Uterus (tissue), 4 donors: ENCODE data around the gene C11orf52. TPM values are rescaled to one million over a fixed set of nuclear protein-coding genes. Genes with fewer than 3 reads are reported as not detected.

ENCODE experiments used
- DNase-seq, 2 donors: peaks; one replicate each; pipeline ENCODE4 v3.0.0-alpha.2; 2019 to 2020
- H3K27ac ChIP-seq, 2 donors: fragments of 200-600 bp; sonication (generic); 1 replicate in 1 of 2; 2 replicates in 1 of 2; pipeline ENCODE4 v1.5.1; 2016 to 2018
- H3K27me3 ChIP-seq, 2 donors: fragments of 200-600 bp; sonication (generic); one replicate each; pipeline ENCODE4 v1.5.1; 2018 to 2019; ENCODE audit warnings: control low read depth in 1 of 2
- H3K36me3 ChIP-seq, 2 donors: fragments of 200-600 bp; sonication (generic); one replicate each; pipeline ENCODE4 v1.5.1; 2019; ENCODE audit warnings: control low read depth in 1 of 2
- H3K4me1 ChIP-seq, 2 donors: fragments of 200-600 bp; sonication (generic); one replicate each; pipeline ENCODE4 v1.5.1; 2018 to 2019; ENCODE audit warnings: control low read depth in 1 of 2
- H3K4me3 ChIP-seq, 2 donors: fragments of 200-600 bp; sonication (generic); 1 replicate in 1 of 2; 2 replicates in 1 of 2; pipeline ENCODE4 v1.5.1; 2018 to 2019; ENCODE audit warnings: mild to moderate bottlenecking in 1 of 2
- H3K9me3 ChIP-seq, 2 donors: fragments of 200-600 bp; sonication (generic); one replicate each; pipeline ENCODE4 v1.5.1; 2019; ENCODE audit warnings: control low read depth in 1 of 2
- POLR2A ChIP-seq, 2 donors: fragments of 450-650 bp; IDR thresholded peaks; one replicate each; pipeline ENCODE4 v1.6.1; 2016; ENCODE audit warnings: antibody characterized with exemption in 2 of 2, mild to moderate bottlenecking in 1 of 2, moderate library complexity in 1 of 2
- intact Hi-C: fragments of 100-400 bp; cut with DNase I; formaldehyde crosslinking; loops from one replicate; pipeline ENCODE4 v1.15.1; 2023; ENCODE audit warnings: low total_unique reads
- total RNA-seq, 4 donors: library from RNA; depleted of rRNA in 3 of 4; stranded (reverse); fragments of >200 nt in 3 of 4; gene quantifications; one replicate each; pipeline versions ENCODE4 v1.1.0 to v1.2.4, GENCODE V29; 2014 to 2023
- TF ChIP-seq, protein P1 (sequence below), 4 experiments: fragments of 200-600 bp in 2 of 4; fragments of 450-650 bp in 2 of 4; sonication (generic) in 2 of 4; IDR thresholded peaks; one replicate each; pipeline ENCODE4 v1.5.1; 2016 to 2019; ENCODE audit warnings: antibody characterized with exemption in 4 of 4, mild to moderate bottlenecking in 2 of 4, moderate library complexity in 1 of 4
- donor health status: DM: yes; HTN: yes; CAD: no.

The C11orf52 gene
- total RNA-seq, 4 donors from 2014 or later: 1.6 to 2.4 TPM; not detected in 2

GRCh38 chr11:111909378-111909777, 9.3 kb upstream of the C11orf52 start:
- intact Hi-C loops: no loop called here
- TF ChIP-seq, protein P1, sequence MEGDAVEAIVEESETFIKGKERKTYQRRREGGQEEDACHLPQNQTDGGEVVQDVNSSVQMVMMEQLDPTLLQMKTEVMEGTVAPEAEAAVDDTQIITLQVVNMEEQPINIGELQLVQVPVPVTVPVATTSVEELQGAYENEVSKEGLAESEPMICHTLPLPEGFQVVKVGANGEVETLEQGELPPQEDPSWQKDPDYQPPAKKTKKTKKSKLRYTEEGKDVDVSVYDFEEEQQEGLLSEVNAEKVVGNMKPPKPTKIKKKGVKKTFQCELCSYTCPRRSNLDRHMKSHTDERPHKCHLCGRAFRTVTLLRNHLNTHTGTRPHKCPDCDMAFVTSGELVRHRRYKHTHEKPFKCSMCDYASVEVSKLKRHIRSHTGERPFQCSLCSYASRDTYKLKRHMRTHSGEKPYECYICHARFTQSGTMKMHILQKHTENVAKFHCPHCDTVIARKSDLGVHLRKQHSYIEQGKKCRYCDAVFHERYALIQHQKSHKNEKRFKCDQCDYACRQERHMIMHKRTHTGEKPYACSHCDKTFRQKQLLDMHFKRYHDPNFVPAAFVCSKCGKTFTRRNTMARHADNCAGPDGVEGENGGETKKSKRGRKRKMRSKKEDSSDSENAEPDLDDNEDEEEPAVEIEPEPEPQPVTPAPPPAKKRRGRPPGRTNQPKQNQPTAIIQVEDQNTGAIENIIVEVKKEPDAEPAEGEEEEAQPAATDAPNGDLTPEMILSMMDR (IDR thresholded peaks at IDR 0.05): no peak
- no peak for TF ChIP-seq POLR2A (IDR thresholded peaks at IDR 0.05)
- Histone ChIP-seq H3K27ac (peak overlapping the region; percentile 93 to 98), H3K36me3 (no peaks in the 10 kb centered on the region), H3K4me3 (no peak overlapping the region), H3K27me3 (no peaks in the 10 kb centered on the region), H3K4me1 (no peaks in the 10 kb centered on the region), H3K9me3 (no peaks in the 10 kb centered on the region)
- no peak for DNase-seq

- peak overlapping the region; percentile 93 to 98 for H3K27ac ChIP-seq
- intact Hi-C loops: no loop called here
- DNase-seq: no peak
- H3K4me1 ChIP-seq: no peaks in the 10 kb centered on the region
- TF ChIP-seq POLR2A (IDR thresholded peaks at IDR 0.05): no peak
- TF ChIP-seq, protein P1 (IDR thresholded peaks at IDR 0.05): no peak
- H3K9me3 ChIP-seq: no peaks in the 10 kb centered on the region
- peak overlapping the region; percentile 45 to 54 for H3K4me3 ChIP-seq
- no peaks in the 10 kb centered on the region for H3K36me3 ChIP-seq
- H3K27me3 ChIP-seq: no peaks in the 10 kb centered on the region
Measured at GRCh38 chr11:111910676-111911562, 7.8 kb upstream of the C11orf52 start.

GRCh38 chr11:111911563-111912401, 6.9 kb upstream of the C11orf52 start, which contains the start of gene CRYAB:
Gene CRYAB, minus strand, starts transcription at chr11:111911770. Its CDS starts 46 bp downstream, at chr11:111911724.
- no peaks in the 10 kb centered on the region for H3K4me1 ChIP-seq

DNA sequence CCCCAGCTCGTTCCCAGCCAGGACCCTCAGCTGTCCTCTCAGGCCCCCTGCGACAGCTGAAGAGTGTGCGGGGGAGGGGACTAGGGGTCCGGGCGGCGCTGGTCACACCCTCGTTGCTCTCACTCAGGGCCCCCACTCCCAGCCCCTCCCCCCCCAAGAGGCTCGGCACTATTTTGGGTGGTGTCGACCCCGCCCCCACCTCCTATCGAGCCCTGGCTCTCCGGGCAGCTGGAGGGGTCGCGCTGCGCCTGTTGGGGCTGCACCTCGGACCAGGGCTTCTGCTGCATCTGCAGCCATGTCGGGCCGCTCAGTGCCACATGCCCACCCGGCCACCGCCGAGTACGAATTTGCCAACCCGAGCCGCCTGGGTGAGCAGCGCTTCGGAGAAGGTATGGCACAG, 6.2 kb upstream of the C11orf52 start, which contains the start of gene HSPB2:
HSPB2 (plus strand) TSS at position 200 of the 400 bp plus-strand sequence; CDS start at position 296, 96 bp downstream.
- no peaks in the 10 kb centered on the region for H3K4me1 ChIP-seq
- H3K36me3 ChIP-seq: no peaks in the 10 kb centered on the region
- H3K9me3 ChIP-seq: no peaks in the 10 kb centered on the region
- peak within 1 kb of the TSS; percentile 93 to 98 for H3K27ac ChIP-seq
- DNase-seq: peak; percentile 50 to 54
- H3K27me3 ChIP-seq: no peaks in the 10 kb centered on the region
- peak within 1 kb of the TSS; percentile 45 to 54 for H3K4me3 ChIP-seq
- TF ChIP-seq, protein P1 (IDR thresholded peaks at IDR 0.05): no peak
- TF ChIP-seq POLR2A (IDR thresholded peaks at IDR 0.05): no peak
- intact Hi-C loops: no loop called here

More at GRCh38 chr11:111911563-111912401, 6.9 kb upstream of the C11orf52 start, which contains the start of gene CRYAB:
- H3K36me3 ChIP-seq: no peaks in the 10 kb centered on the region
- TF ChIP-seq, protein P1 (IDR thresholded peaks at IDR 0.05): peak in 1 of 4 experiments; percentile 1
- peak; percentile 47 to 48 for TF ChIP-seq POLR2A (IDR thresholded peaks at IDR 0.05)
- peak within 1 kb of the TSS; percentile 45 to 54 for H3K4me3 ChIP-seq
- intact Hi-C loops: no loop called here
- no peaks in the 10 kb centered on the region for H3K27me3 ChIP-seq
- peak; percentile 86 to 88 for DNase-seq
- no peaks in the 10 kb centered on the region for H3K9me3 ChIP-seq
- H3K27ac ChIP-seq: peak within 1 kb of the TSS; percentile 93 to 98
